IMR-90 (cell line): ENCODE results near the gene MANSC1. TPM values are rescaled to one million over a fixed set of nuclear protein-coding genes. Genes with fewer than 3 reads are reported as not detected.

Experiments
- ATAC-seq: fragments of 200-7000 bp; cut with Tn5 transposase; 2 replicates; pipeline ENCODE4 v1.9.1; 2020; ENCODE audit warnings: low read depth, mild to moderate bottlenecking, moderate library complexity
- BruUV-seq: library from RNA; stranded (reverse); fragments of 400-500 nt; replicated peaks from 2 replicates; lab custom pipeline; 2021; lab: Mats Ljungman, UMichigan
- CTCF ChIA-PET: fragments of 300-600 bp; formaldehyde crosslinking; extraction: SDS; loops from one replicate; lab custom pipeline; 2021; ENCODE audit warnings: antibody characterized with exemption; lab: Yijun Ruan, JAX
- POLR2A ChIA-PET: fragments of 300-600 bp; sonication (Branson Sonifier 250); formaldehyde crosslinking; loops from one replicate; lab custom pipeline; 2022; ENCODE audit warnings: antibody characterized with exemption; ENCODE audit not compliant: unreplicated experiment; lab: Charles Lee
- DNase-seq: peaks from one replicate; pipeline ENCODE4 v3.0.0; 2013
- H2AFZ ChIP-seq: replicated peaks from 2 replicates; pipeline ENCODE3; 2013; ENCODE audit warnings: low read length, mild to moderate bottlenecking; ENCODE audit not compliant: poor library complexity
- H2AK5ac ChIP-seq: 2 replicates; pipeline ENCODE4 v1.6.1; 2013; ENCODE audit warnings: low read depth, low read length, inconsistent platforms
- H2AK9ac ChIP-seq: replicated peaks from 2 replicates; pipeline ENCODE3; 2013; ENCODE audit warnings: mild to moderate bottlenecking, low read depth, low read length, moderate library complexity; ENCODE audit not compliant: poor library complexity
- H2BK120ac ChIP-seq: 2 replicates; pipeline ENCODE4 v1.6.1; 2013; ENCODE audit warnings: low read depth, low read length, inconsistent platforms
- H2BK15ac ChIP-seq: 3 replicates; pipeline ENCODE4 v1.6.1; 2013; ENCODE audit warnings: low read depth, low read length, inconsistent platforms
- H2BK20ac ChIP-seq: 2 replicates; pipeline ENCODE4 v1.6.1; 2013; ENCODE audit warnings: low read depth, mild to moderate bottlenecking, inconsistent platforms, low read length, moderate library complexity
- H2BK5ac ChIP-seq: 2 replicates; pipeline ENCODE4 v1.6.1; 2013; ENCODE audit warnings: mild to moderate bottlenecking, low read depth, low read length, inconsistent platforms; ENCODE audit not compliant: poor library complexity, severe bottlenecking
- H3K14ac ChIP-seq: replicated peaks from 2 replicates; pipeline ENCODE4 v1.6.1; 2013; ENCODE audit warnings: low read depth, low read length, inconsistent platforms
- H3K18ac ChIP-seq: 2 replicates; pipeline ENCODE4 v1.6.1; 2013; ENCODE audit warnings: low read depth, low read length, control low read depth
- H3K23ac ChIP-seq: 2 replicates; pipeline ENCODE4 v1.6.1; 2013; ENCODE audit warnings: low read depth, low read length, inconsistent platforms
- H3K27ac ChIP-seq: 2 replicates; pipeline ENCODE4 v1.5.1; 2013; ENCODE audit warnings: mild to moderate bottlenecking, control low read depth, low read length; ENCODE audit not compliant: insufficient read depth
- H3K27me3 ChIP-seq: 2 replicates; pipeline ENCODE4 v1.6.1; 2013; ENCODE audit warnings: low read length; ENCODE audit not compliant: control insufficient read depth, insufficient read depth
- H3K36me3 ChIP-seq: 2 replicates; pipeline ENCODE4 v1.6.1; 2013; ENCODE audit warnings: low read length, mixed read lengths; ENCODE audit not compliant: control insufficient read depth, insufficient read depth
- H3K4ac ChIP-seq: 2 replicates; pipeline ENCODE4 v1.6.1; 2013; ENCODE audit warnings: low read depth, low read length, inconsistent platforms
- H3K4me1 ChIP-seq: 2 replicates; pipeline ENCODE4 v1.6.1; 2013; ENCODE audit warnings: low read length, mixed read lengths; ENCODE audit not compliant: control insufficient read depth, insufficient read depth
- H3K4me2 ChIP-seq: 2 replicates; pipeline ENCODE4 v1.6.1; 2013; ENCODE audit warnings: low read depth, mild to moderate bottlenecking, control low read depth, low read length, moderate library complexity
- H3K4me3 ChIP-seq: 2 replicates; pipeline ENCODE4 v1.5.1; 2013; ENCODE audit warnings: low read depth, mild to moderate bottlenecking, control low read depth, low read length, moderate library complexity; ENCODE audit not compliant: insufficient read depth
- H3K56ac ChIP-seq: 2 replicates; pipeline ENCODE4 v1.6.1; 2013; ENCODE audit warnings: low read length, inconsistent platforms; ENCODE audit not compliant: insufficient read depth; ENCODE audit errors: extremely low read depth
- H3K79me1 ChIP-seq, 2 experiments: 2 replicates each; pipeline ENCODE4 v1.6.1; 2013; ENCODE audit warnings: low read length in 2 of 2, inconsistent platforms in 1 of 2, low read depth in 1 of 2
- H3K9ac ChIP-seq: 2 replicates; pipeline ENCODE4 v1.6.1; 2013; ENCODE audit warnings: low read depth, low read length, control low read depth
- H3K9me1 ChIP-seq: 2 replicates; pipeline ENCODE4 v1.6.1; 2013; ENCODE audit warnings: low read length, inconsistent platforms; ENCODE audit not compliant: insufficient read depth
- H3K9me3 ChIP-seq: 2 replicates; pipeline ENCODE4 v1.6.1; 2013; ENCODE audit warnings: low read length; ENCODE audit not compliant: control insufficient read depth, insufficient read depth
- H4K20me1 ChIP-seq: 2 replicates; pipeline ENCODE4 v1.6.1; 2013; ENCODE audit warnings: low read length, inconsistent platforms; ENCODE audit not compliant: insufficient read depth
- H4K5ac ChIP-seq: 2 replicates; pipeline ENCODE4 v1.6.1; 2013; ENCODE audit warnings: mild to moderate bottlenecking, low read depth, low read length, control low read depth
- H4K8ac ChIP-seq, 2 experiments: 2 replicates each; pipeline ENCODE4 v1.6.1; 2013; ENCODE audit warnings: low read depth in 2 of 2, low read length in 2 of 2, control low read depth in 1 of 2, inconsistent platforms in 1 of 2
- H4K91ac ChIP-seq: 2 replicates; pipeline ENCODE4 v1.6.1; 2013; ENCODE audit warnings: low read depth, low read length, inconsistent platforms; ENCODE audit not compliant: insufficient read depth
- BHLHE40 ChIP-seq: fragments of 150-350 bp; IDR thresholded peaks from 2 replicates; pipeline ENCODE4 v1.6.1; 2016; ENCODE audit warnings: mild to moderate bottlenecking, low read depth, low read length
- CHD1 ChIP-seq: IDR thresholded peaks from 2 replicates; pipeline ENCODE4 v1.6.1; 2012; ENCODE audit warnings: low read depth, low read length, improper control_type of control experiment
- ELK1 ChIP-seq: fragments of 150-350 bp; IDR thresholded peaks from 2 replicates; pipeline ENCODE4 v1.6.1; 2016; ENCODE audit warnings: low read depth, mild to moderate bottlenecking, low read length, moderate library complexity, borderline replicate concordance
- FOS ChIP-seq: fragments of 150-350 bp; IDR thresholded peaks from 2 replicates; pipeline ENCODE4 v1.6.1; 2016; ENCODE audit warnings: low read depth, low read length
- MAZ ChIP-seq: IDR thresholded peaks from 2 replicates; pipeline ENCODE4 v1.6.1; 2012; ENCODE audit warnings: low read depth, mild to moderate bottlenecking, low read length, improper control_type of control experiment, moderate library complexity, borderline replicate concordance
- MXI1 ChIP-seq: IDR thresholded peaks from 2 replicates; pipeline ENCODE4 v1.6.1; 2012; ENCODE audit warnings: low read depth, mild to moderate bottlenecking, low read length, moderate library complexity, borderline replicate concordance
- NFE2L2 ChIP-seq: fragments of 150-350 bp; IDR thresholded peaks from 2 replicates; pipeline ENCODE4 v1.6.1; 2016; ENCODE audit warnings: low read depth, mild to moderate bottlenecking, low read length
- POLR2A ChIP-seq: IDR thresholded peaks from 2 replicates; pipeline ENCODE4 v1.6.1; 2012; ENCODE audit warnings: mild to moderate bottlenecking, low read depth, low read length
- RAD21 ChIP-seq: IDR thresholded peaks from 2 replicates; pipeline ENCODE4 v1.6.1; 2012; ENCODE audit warnings: low read length, improper control_type of control experiment
- SMC3 ChIP-seq: fragments of 150-350 bp; IDR thresholded peaks from 2 replicates; pipeline ENCODE4 v1.6.1; 2016; ENCODE audit warnings: low read depth, mild to moderate bottlenecking, antibody characterized with exemption, low read length, moderate library complexity
- WGBS, 2 experiments: methylation state at CpG; one replicate each; pipeline versions ENCODE4 v1.1.5 to v1.1.7; 2013; ENCODE audit warnings: missing lambda C conversion rate in 2 of 2; ENCODE audit not compliant: insufficient read length in 1 of 2; ENCODE audit errors: extremely low coverage in 2 of 2; 5-methylcytosine and 5-hydroxymethylcytosine counted together
- dilution Hi-C: fragments of 300-500 bp; cut with HindIII; formaldehyde crosslinking; loops from one replicate; pipeline ENCODE4 v1.14.3; 2018; ENCODE audit warnings: low sequenced_read_pairs; ENCODE audit not compliant: unreplicated experiment
- in situ Hi-C: fragments of 300-500 bp; cut with MboI; formaldehyde crosslinking; loops from 3 replicates; pipeline ENCODE4 v1.14.3; 2019; ENCODE audit warnings: low sequenced_read_pairs, inconsistent platforms, mixed read lengths
- intact Hi-C: fragments of 100-400 bp; cut with micrococcal nuclease; formaldehyde crosslinking; loops from 2 replicates; pipeline ENCODE4 v1.10.0; 2022
- polyA plus RNA-seq, 3 experiments: library from polyadenylated mRNA; depleted of rRNA; stranded (reverse); fragments of >200 nt; gene quantifications; 2 replicates each; pipeline ENCODE4 v1.2.3, GENCODE V29; 2012; ENCODE audit warnings: low replicate concordance in 1 of 3
- total RNA-seq: library from RNA; depleted of rRNA; stranded (reverse); fragments of >200 nt; gene quantifications from 2 replicates; pipeline ENCODE4 v1.2.3, GENCODE V29; 2012
- TF ChIP-seq, protein P1 (sequence below): conservative IDR thresholded peaks from 2 replicates; pipeline ENCODE4 v1.5.1; 2012; ENCODE audit warnings: mild to moderate bottlenecking, low read depth, low read length, improper control_type of control experiment

The MANSC1 gene
- total and polyA plus RNA-seq, 2 of the 4 experiments (the other 2 are of a cell fraction) = 1.1 to 2.2 TPM

DNA sequence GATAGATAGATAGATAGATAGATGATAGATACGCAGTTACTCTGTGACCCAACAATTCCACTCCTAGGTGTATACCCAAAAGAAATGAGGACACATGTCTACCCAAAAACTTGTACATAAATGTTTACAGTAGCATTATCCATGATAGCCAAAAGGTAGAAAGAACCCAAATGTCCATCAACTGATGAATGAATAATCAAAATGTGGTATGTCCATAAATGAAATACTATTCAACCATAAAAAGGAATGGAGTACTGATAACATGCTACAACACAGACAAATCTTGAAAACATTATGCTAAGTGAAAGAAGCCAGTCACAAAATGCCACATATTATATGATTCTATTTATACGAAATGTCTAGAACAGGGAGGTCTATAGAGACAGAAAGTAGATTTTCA lies 47.1 kb downstream of the MANSC1 start:
- no peak overlapping the region for H3K4me2 ChIP-seq
- H2AK9ac ChIP-seq = no peak overlapping the region
- no peak overlapping the region for H3K27ac ChIP-seq
- DNase-seq = no peak
- ChIA-PET CTCF (interaction anchor here (1.0 kb wide), 1 partner anchor 25 kb away, joined by 3 read pairs; no protein-coding TSS in a partner anchor), POLR2A (no interaction called here)
- H3K36me3 ChIP-seq = no peaks in the 10 kb centered on the region
- H3K4me3 ChIP-seq = no peak overlapping the region
- H3K56ac ChIP-seq = no peak overlapping the region
- H2AK5ac ChIP-seq = no peak overlapping the region
- H2BK20ac ChIP-seq = no peak overlapping the region
- no peak overlapping the region for H2BK120ac ChIP-seq
- no peak overlapping the region for H4K8ac ChIP-seq
- no peak overlapping the region for H4K91ac ChIP-seq
- H3K9me1 ChIP-seq = no peaks in the 10 kb centered on the region
- TF ChIP-seq ELK1 = no peak
- no peak for TF ChIP-seq RAD21
- TF ChIP-seq SMC3 = no peak
- no peak for TF ChIP-seq POLR2A
- no peak for TF ChIP-seq CHD1
- TF ChIP-seq FOS = no peak
- TF ChIP-seq, protein P1, sequence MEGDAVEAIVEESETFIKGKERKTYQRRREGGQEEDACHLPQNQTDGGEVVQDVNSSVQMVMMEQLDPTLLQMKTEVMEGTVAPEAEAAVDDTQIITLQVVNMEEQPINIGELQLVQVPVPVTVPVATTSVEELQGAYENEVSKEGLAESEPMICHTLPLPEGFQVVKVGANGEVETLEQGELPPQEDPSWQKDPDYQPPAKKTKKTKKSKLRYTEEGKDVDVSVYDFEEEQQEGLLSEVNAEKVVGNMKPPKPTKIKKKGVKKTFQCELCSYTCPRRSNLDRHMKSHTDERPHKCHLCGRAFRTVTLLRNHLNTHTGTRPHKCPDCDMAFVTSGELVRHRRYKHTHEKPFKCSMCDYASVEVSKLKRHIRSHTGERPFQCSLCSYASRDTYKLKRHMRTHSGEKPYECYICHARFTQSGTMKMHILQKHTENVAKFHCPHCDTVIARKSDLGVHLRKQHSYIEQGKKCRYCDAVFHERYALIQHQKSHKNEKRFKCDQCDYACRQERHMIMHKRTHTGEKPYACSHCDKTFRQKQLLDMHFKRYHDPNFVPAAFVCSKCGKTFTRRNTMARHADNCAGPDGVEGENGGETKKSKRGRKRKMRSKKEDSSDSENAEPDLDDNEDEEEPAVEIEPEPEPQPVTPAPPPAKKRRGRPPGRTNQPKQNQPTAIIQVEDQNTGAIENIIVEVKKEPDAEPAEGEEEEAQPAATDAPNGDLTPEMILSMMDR = no peak
- no peak for TF ChIP-seq BHLHE40
- no peak for TF ChIP-seq MAZ
- no peak for TF ChIP-seq NFE2L2
- TF ChIP-seq MXI1 = no peak
- no peak overlapping the region for H2AFZ ChIP-seq
- H3K27me3 ChIP-seq = no peaks in the 10 kb centered on the region; the same call in 1 of the 2 replicates
- no peak overlapping the region for H2BK15ac ChIP-seq
- no peak overlapping the region for H3K18ac ChIP-seq
- BruUV-seq = no TSS peak
- ATAC-seq = no peak
- no peaks in the 10 kb centered on the region for H3K79me1 ChIP-seq
- in situ Hi-C loops = no loop called here
- no peak overlapping the region for H3K23ac ChIP-seq
- no peak overlapping the region for H3K4ac ChIP-seq
- H3K9me3 ChIP-seq = no peaks in the 10 kb centered on the region
- dilution Hi-C loops = no loop called here
- no peak overlapping the region for H2BK5ac ChIP-seq
- no peak overlapping the region for H3K9ac ChIP-seq
- H3K4me1 ChIP-seq = no peaks in the 10 kb centered on the region
- intact Hi-C loops = no loop called here
- no peak overlapping the region for H3K14ac ChIP-seq
- no peak overlapping the region for H4K5ac ChIP-seq
- H4K20me1 ChIP-seq = no peaks in the 10 kb centered on the region
- WGBS, 2 experiments = no CpG with 5 or more reads among the region's 2 CpGs
